ENCODE measurements around the gene TEAD4.

Gene TEAD4

DNA sequence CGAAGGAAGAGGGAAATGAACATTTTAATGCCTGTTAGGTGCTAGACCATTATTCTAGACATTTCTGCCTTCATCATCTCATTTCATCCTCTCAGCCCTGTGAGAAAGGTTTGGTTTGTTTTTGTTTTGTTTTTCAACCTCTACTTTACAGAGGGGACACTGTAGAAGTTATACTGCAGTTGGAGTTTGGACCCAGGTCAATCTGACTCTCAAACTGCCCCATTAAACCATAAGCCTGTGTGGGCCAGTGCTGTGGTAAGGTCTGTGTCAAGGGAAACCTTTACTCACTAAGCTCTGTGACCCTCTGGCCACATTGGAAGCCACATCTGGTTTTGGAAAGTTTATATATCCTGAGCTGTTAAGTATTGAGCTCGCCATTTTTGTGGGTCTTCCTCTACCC is 8.5 kb downstream of the TEAD4 start:
- no peak for DNase-seq (ENCODE audit: low read depth)
- no peak overlapping the region for H3K4me3 ChIP-seq (replicated peaks; ENCODE audit: low read depth, low read length)
- TF ChIP-seq, protein P1, sequence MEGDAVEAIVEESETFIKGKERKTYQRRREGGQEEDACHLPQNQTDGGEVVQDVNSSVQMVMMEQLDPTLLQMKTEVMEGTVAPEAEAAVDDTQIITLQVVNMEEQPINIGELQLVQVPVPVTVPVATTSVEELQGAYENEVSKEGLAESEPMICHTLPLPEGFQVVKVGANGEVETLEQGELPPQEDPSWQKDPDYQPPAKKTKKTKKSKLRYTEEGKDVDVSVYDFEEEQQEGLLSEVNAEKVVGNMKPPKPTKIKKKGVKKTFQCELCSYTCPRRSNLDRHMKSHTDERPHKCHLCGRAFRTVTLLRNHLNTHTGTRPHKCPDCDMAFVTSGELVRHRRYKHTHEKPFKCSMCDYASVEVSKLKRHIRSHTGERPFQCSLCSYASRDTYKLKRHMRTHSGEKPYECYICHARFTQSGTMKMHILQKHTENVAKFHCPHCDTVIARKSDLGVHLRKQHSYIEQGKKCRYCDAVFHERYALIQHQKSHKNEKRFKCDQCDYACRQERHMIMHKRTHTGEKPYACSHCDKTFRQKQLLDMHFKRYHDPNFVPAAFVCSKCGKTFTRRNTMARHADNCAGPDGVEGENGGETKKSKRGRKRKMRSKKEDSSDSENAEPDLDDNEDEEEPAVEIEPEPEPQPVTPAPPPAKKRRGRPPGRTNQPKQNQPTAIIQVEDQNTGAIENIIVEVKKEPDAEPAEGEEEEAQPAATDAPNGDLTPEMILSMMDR (IDR thresholded peaks at IDR 0.05; ENCODE audit: low read length, missing control alignments), result no peak

DNA sequence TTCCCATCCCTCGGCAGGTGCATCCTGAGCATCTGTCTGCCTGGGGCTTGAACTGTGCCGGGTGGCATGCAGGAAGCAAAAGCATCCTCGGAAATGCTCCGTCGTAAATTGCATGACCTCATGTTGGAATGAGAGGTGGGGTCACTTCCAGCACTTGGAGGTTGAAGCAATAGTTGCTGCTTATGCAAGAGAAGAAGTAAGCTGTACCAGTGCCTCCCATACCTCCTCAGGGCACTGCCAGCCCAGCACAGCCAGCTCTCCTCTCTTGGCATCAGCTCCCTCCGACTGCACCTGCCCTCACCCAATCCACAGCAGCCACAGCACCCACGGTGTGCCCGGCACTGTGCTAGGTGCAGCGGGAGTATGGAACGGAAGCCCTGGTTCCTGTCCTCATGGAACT is 11.5 kb downstream of the TEAD4 start:
- no peak overlapping the region for H3K4me3 ChIP-seq (replicated peaks; ENCODE audit: low read depth, low read length)
- TF ChIP-seq, protein P1 (IDR thresholded peaks at IDR 0.05; ENCODE audit: low read length, missing control alignments), result no peak
- DNase-seq (ENCODE audit: low read depth), result peak; percentile 27

DNA sequence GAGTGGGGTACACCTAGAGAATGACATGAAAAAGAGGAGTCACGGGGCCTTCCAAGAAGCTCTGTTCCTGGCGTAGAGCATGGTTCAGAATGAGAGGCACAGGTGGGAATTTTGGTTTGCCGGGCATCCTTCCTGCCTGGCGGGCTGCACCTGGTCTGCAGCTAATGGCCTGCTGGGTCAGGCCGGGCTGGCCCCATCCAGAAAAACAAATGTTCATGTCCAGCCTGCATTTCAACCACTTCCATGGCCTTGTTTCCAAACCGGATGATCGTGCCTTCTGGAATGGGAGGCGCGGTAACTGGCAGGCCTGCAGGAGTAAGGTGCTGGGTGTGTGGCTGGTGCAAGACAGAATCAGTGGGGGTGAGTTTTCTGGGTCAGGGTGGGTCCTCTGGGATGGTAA is 14.4 kb downstream of the TEAD4 start:
- no peak overlapping the region for H3K4me3 ChIP-seq (replicated peaks; ENCODE audit: low read depth, low read length)
- no peak for DNase-seq (ENCODE audit: low read depth)
- TF ChIP-seq, protein P1 (IDR thresholded peaks at IDR 0.05; ENCODE audit: low read length, missing control alignments), result no peak

DNA sequence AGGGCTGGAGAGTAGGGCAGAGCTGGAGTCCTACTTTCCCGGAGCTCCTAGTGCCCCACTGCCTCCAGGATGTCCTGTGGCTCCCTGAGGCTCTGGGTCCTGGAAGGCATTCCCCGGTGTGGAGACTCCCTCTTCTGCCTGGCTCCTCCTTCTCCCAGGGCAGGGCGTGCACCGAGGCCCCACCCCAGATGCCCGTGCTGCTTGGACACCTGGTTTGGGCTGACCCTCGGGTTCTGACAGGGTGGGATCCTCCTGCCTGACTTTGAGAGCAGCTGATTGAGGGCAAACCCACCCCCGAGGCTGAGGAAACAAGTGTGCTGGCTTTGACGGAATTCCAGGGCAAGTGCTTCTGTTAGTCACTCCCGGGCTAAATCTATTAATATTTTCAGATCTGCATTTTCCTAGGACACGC is 15.4 kb downstream of the TEAD4 start:
- no peak overlapping the region for H3K4me3 ChIP-seq (replicated peaks; ENCODE audit: low read depth, low read length)
- TF ChIP-seq, protein P1 (IDR thresholded peaks at IDR 0.05; ENCODE audit: low read length, missing control alignments), result no peak
- no peak for DNase-seq (ENCODE audit: low read depth)

DNA sequence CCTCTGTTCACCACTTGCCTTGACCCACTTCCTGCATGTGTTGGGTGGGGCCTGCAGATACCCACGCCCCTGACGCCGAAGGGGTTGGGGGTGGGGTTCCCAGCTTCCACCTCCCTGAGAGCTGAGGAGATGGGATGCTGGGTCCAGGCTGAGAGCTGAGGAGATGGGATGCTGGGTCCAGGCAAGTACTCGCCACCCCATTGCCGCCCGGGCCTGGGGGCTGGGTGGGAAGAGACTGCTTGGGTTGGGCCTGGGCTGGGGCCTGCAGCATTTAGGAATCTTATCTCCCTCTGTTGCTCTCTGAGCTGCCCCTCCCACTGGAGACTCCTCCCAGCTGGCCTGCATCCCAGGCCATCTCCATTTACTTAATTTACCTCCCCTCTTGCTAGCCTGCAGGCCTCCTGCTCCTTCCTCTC is 17.4 kb downstream of the TEAD4 start:
- H3K4me3 ChIP-seq (replicated peaks; ENCODE audit: low read depth, low read length), result no peak overlapping the region
- no peak for DNase-seq (ENCODE audit: low read depth)
- TF ChIP-seq, protein P1 (IDR thresholded peaks at IDR 0.05; ENCODE audit: low read length, missing control alignments), result no peak

DNA sequence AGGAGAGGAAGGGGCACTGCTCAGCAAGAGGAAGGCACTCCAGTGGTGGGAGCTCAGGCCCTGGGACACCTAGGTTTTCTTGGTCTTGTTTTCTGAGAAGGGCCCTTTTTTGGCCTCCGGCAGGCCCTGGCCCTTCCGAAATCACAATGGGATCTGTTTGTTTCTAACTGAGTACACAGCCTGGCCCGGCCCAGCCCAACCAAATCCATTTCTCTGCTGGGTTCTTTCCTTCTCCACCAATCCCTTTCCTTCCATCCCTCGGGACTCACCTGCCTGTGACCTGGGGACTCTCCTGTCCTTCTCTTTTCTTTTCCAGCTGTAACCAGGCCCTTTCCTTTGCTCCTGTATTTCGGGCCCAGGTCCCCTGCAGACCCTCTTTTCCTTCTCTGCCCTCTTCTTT is 18.6 kb downstream of the TEAD4 start:
- no peak overlapping the region for H3K4me3 ChIP-seq (replicated peaks; ENCODE audit: low read depth, low read length)
- no peak for DNase-seq (ENCODE audit: low read depth)
- TF ChIP-seq, protein P1 (IDR thresholded peaks at IDR 0.05; ENCODE audit: low read length, missing control alignments), result no peak

DNA sequence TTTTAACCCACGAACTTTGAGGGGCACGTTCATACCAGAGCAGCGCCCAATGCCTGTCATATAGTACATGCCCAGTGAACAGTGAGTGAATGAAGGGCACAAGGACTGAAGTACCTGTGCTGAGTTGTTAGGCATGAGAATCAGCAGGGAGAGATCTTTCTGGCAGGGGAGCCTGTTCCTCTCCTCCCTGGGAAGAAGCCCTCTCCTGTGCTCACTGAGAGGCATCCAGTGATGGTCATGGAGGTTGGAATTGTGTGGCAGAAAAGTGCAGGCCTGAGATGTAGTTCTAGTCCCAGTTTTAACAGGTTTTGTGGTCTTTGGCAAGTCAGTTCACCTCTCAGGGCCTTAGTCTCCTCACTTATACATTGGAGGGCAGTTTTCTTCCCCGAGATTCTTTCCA is 20.6 kb downstream of the TEAD4 start:
- H3K4me3 ChIP-seq (replicated peaks; ENCODE audit: low read depth, low read length), result no peak overlapping the region
- TF ChIP-seq, protein P1 (IDR thresholded peaks at IDR 0.05; ENCODE audit: low read length, missing control alignments), result no peak
- no peak for DNase-seq (ENCODE audit: low read depth)
